Thyroid gland (tissue), 4 donors: ENCODE measurements around the gene STEAP1B. TPM values are rescaled to one million over a fixed set of nuclear protein-coding genes. Genes with fewer than 3 reads are reported as not detected.

Experiments
- DNase-seq, 2 donors: peaks; one replicate each; pipeline ENCODE4 v3.0.0-alpha.2; 2019
- H3K27ac ChIP-seq, 3 donors: fragments of 200-600 bp; sonication (generic); 1 replicate in 2 of 3; 2 replicates in 1 of 3; pipeline ENCODE4 v1.5.1; 2016 to 2019; ENCODE audit warnings: mild to moderate bottlenecking in 1 of 3, moderate library complexity in 1 of 3
- H3K27me3 ChIP-seq: fragments of 200-600 bp; sonication (generic); one replicate; pipeline ENCODE4 v1.5.1; 2019
- H3K36me3 ChIP-seq, 2 donors: fragments of 200-600 bp; sonication (generic); one replicate each; pipeline ENCODE4 v1.5.1; 2016 to 2019
- H3K4me1 ChIP-seq, 2 donors: fragments of 200-600 bp; sonication (generic); one replicate each; pipeline ENCODE4 v1.5.1; 2017 to 2019
- H3K4me3 ChIP-seq, 3 donors: fragments of 200-600 bp; sonication (generic); replicated peaks in 1 of 3; 1 replicate in 2 of 3; 2 replicates in 1 of 3; pipeline ENCODE4 v1.5.1; 2016; ENCODE audit warnings: mild to moderate bottlenecking in 1 of 3
- H3K9me3 ChIP-seq: fragments of 200-600 bp; sonication (generic); one replicate; pipeline ENCODE4 v1.5.1; 2017
- POLR2A ChIP-seq, 2 donors: fragments of 450-650 bp; IDR thresholded peaks; one replicate each; pipeline ENCODE4 v1.6.1; 2017; ENCODE audit warnings: antibody characterized with exemption in 2 of 2, mild to moderate bottlenecking in 2 of 2, moderate library complexity in 1 of 2
- WGBS, 2 donors: methylation state at CpG; one replicate each; pipeline ENCODE4 v1.1.5; 2017; 5-methylcytosine and 5-hydroxymethylcytosine counted together
- intact Hi-C: fragments of 100-400 bp; cut with DNase I; formaldehyde crosslinking; loops from one replicate; pipeline ENCODE4 v1.15.1; 2023
- total RNA-seq, 4 donors: library from RNA; depleted of rRNA; stranded (reverse); fragments of >200 nt; gene quantifications; one replicate each; pipeline ENCODE4 v1.2.3, GENCODE V29; 2016
- TF ChIP-seq, protein P1 (sequence below), 6 experiments: fragments of 200-600 bp in 3 of 6; fragments of 450-650 bp in 3 of 6; sonication (generic) in 3 of 6; IDR thresholded peaks; one replicate each; pipeline ENCODE4 v1.5.1; 2016 to 2019; ENCODE audit warnings: antibody characterized with exemption in 6 of 6, mild to moderate bottlenecking in 2 of 6, inconsistent platforms in 1 of 6, moderate library complexity in 1 of 6

STEAP1B gene
- total RNA-seq, 4 donors from 2014 or later = 0.33 to 0.40 TPM; not detected in 2

DNA sequence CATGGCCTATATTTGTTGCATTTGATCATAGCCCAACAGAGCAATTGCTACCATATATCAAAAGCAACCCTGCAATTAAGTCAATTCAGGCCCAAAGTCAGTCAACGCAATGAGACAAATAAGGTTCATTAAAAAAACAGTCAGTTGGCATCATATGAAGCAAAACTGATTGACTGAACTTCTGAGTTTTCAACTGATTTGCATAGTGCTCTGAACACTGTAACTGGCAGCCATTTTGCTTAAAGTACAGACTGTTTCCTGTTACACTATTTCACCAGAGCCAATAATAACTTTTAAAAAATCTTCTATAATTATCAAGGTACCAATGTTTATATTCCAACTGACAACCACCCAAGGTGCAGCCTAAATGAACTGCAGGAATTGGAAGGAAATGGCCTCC lies 74.6 kb downstream of the STEAP1B start:
- TF ChIP-seq, protein P1, sequence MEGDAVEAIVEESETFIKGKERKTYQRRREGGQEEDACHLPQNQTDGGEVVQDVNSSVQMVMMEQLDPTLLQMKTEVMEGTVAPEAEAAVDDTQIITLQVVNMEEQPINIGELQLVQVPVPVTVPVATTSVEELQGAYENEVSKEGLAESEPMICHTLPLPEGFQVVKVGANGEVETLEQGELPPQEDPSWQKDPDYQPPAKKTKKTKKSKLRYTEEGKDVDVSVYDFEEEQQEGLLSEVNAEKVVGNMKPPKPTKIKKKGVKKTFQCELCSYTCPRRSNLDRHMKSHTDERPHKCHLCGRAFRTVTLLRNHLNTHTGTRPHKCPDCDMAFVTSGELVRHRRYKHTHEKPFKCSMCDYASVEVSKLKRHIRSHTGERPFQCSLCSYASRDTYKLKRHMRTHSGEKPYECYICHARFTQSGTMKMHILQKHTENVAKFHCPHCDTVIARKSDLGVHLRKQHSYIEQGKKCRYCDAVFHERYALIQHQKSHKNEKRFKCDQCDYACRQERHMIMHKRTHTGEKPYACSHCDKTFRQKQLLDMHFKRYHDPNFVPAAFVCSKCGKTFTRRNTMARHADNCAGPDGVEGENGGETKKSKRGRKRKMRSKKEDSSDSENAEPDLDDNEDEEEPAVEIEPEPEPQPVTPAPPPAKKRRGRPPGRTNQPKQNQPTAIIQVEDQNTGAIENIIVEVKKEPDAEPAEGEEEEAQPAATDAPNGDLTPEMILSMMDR (IDR thresholded peaks at IDR 0.05) = no peak
- no peak for TF ChIP-seq POLR2A (IDR thresholded peaks at IDR 0.05)
- no peaks in the 10 kb centered on the region for H3K9me3 ChIP-seq
- no peaks in the 10 kb centered on the region for H3K36me3 ChIP-seq
- no peak for DNase-seq
- WGBS, 2 donors = 92 to 97% methylated on average over 1 of the region's 1 CpG
- intact Hi-C loops = no loop called here
- no peak overlapping the region for H3K4me3 ChIP-seq
- H3K4me1 ChIP-seq = no peaks in the 10 kb centered on the region
- H3K27ac ChIP-seq = no peak overlapping the region
- H3K27me3 ChIP-seq = no peaks in the 10 kb centered on the region

DNA sequence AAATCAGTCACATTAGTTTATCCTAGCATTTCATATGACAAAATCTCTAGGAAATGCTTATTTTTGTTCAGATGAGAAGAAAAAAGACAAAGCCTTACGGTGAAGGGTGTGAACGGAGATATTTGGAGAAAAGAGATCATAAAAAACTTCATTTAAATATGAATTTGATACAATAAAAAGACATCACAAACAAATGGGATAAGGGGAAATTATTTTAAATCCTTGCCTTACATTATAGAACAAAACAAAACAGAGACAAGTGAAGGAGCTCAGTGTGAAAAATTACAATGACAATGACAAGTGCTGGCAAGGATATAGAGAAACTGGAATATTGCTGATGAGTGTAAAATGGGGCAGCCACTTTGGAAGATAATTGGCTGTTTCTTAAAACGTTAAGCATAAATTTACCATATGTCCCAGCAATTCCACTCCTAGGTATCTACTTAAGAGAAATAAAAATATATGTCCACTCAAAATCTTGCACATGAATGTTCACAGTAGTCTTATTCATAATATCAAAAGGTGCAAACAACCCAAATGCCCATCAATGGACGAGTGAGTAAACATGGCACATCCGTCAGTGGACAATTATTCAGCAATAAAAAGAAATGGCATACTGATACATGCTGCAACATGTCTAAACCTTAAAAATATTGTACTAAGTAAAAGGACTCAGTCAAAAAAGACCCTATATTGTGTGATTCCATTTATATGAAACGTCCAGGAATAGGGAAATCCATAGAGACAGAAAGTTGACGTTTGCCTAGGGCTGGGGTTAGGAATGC lies 77.0 kb downstream of the STEAP1B start:
- H3K9me3 ChIP-seq = no peaks in the 10 kb centered on the region
- intact Hi-C loops = no loop called here
- no peak for TF ChIP-seq POLR2A (IDR thresholded peaks at IDR 0.05)
- TF ChIP-seq, protein P1 (IDR thresholded peaks at IDR 0.05) = no peak
- no peaks in the 10 kb centered on the region for H3K27me3 ChIP-seq
- no peak overlapping the region for H3K27ac ChIP-seq
- 77 to 78% methylated on average over 7 of the region's 7 CpGs for WGBS, 2 donors
- DNase-seq = no peak
- H3K4me1 ChIP-seq = no peaks in the 10 kb centered on the region
- H3K4me3 ChIP-seq = no peak overlapping the region
- H3K36me3 ChIP-seq = no peaks in the 10 kb centered on the region

DNA sequence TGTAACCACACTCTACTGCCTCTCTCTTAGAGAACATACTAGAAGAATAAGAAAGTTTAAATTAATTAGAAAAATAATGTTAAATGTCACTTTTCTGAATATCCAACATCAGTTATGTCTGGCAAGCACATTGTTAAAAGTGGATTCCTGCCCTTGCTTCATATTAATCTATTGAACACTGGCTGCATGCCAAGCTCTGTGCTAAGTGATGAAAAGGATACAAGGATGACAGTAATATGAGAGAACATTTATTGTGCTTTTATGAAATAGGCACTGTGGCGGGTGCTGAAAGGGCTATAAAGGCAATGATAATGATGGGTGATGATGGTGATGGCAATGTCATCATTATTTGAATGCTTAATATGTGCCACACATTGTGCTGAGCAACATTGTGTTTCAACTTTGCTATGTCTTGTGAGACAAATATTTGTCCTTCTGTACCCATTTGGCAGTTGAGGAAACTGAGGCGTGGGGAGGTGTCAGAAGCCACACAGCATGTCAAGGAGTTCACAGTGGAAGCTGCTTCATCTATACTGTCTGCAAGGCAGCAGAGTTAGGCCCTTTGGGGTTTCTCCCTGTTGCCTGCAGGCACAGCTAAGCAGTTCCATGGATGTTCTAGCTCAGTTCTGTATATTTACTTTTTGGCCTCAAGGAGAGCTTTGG lies 78.9 kb downstream of the STEAP1B start:
- intact Hi-C loops = no loop called here
- no peaks in the 10 kb centered on the region for H3K4me1 ChIP-seq
- no peaks in the 10 kb centered on the region for H3K36me3 ChIP-seq
- no peak for DNase-seq
- H3K27me3 ChIP-seq = no peaks in the 10 kb centered on the region
- TF ChIP-seq, protein P1 (IDR thresholded peaks at IDR 0.05) = no peak
- no peak for TF ChIP-seq POLR2A (IDR thresholded peaks at IDR 0.05)
- H3K27ac ChIP-seq = no peak overlapping the region
- H3K9me3 ChIP-seq = no peaks in the 10 kb centered on the region
- H3K4me3 ChIP-seq = no peak overlapping the region
- 86 to 92% methylated on average over 2 of the region's 2 CpGs for WGBS, 2 donors

DNA sequence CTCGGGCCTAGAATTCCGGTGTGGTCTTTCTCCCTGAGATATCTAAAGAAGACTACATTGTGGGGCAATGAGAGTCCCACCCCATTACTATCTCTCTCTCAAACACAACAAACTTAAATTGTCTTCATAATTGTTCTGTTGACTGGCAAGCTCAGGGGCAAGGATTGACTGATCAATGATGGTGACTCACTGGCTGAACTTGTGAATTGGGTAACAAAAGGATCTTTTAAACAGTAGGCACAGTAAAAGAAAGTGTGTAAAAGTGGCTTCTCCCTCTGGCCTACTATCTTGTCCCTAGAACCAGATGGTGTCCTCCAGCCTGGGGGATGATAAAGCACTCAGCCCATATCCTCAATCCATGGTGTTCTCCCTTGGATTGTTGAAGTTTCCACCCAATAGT lies 80.0 kb downstream of the STEAP1B start:
- 96 to 98% methylated on average over 2 of the region's 2 CpGs for WGBS, 2 donors
- H3K9me3 ChIP-seq = no peaks in the 10 kb centered on the region
- no peaks in the 10 kb centered on the region for H3K4me1 ChIP-seq
- no peaks in the 10 kb centered on the region for H3K27me3 ChIP-seq
- DNase-seq = no peak
- intact Hi-C loops = no loop called here
- no peaks in the 10 kb centered on the region for H3K36me3 ChIP-seq
- TF ChIP-seq, protein P1 (IDR thresholded peaks at IDR 0.05) = no peak
- TF ChIP-seq POLR2A (IDR thresholded peaks at IDR 0.05) = no peak
- no peak overlapping the region for H3K27ac ChIP-seq
- H3K4me3 ChIP-seq = no peak overlapping the region

DNA sequence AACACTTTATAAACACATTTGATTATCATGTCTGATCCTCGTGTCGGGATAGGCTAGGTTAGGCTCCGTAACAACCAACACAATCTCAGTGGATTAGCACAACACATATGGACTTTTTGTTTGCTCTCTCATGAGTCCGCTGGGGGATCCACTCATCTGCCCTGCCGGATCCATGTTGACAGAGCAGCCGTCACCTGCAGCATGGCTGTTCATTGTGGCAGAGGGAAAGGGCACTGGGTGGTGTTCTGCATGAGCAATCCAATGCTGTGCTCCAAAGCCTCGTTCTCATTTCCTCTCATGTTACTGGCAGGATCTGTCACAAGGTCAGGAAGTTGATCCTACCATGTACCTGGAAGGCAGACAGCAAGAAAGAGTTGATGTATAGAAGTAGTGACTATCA lies 80.5 kb downstream of the STEAP1B start:
- no peaks in the 10 kb centered on the region for H3K4me1 ChIP-seq
- H3K9me3 ChIP-seq = no peaks in the 10 kb centered on the region
- no peak for DNase-seq
- H3K27me3 ChIP-seq = no peaks in the 10 kb centered on the region
- no peaks in the 10 kb centered on the region for H3K36me3 ChIP-seq
- no peak for TF ChIP-seq POLR2A (IDR thresholded peaks at IDR 0.05)
- TF ChIP-seq, protein P1 (IDR thresholded peaks at IDR 0.05) = no peak
- WGBS, 2 donors = 75 to 78% methylated on average over 7 of the region's 7 CpGs
- H3K4me3 ChIP-seq = no peak overlapping the region
- intact Hi-C loops = no loop called here
- no peak overlapping the region for H3K27ac ChIP-seq
